Uterus (tissue), 4 donors: ENCODE results near the gene SVEP1. TPM values are rescaled to one million over a fixed set of nuclear protein-coding genes. Genes with fewer than 3 reads are reported as not detected.

Experiments used
- DNase-seq, 2 donors: peaks; one replicate each; pipeline ENCODE4 v3.0.0-alpha.2; 2019 to 2020
- H3K27ac ChIP-seq, 2 donors: fragments of 200-600 bp; sonication (generic); 1 replicate in 1 of 2; 2 replicates in 1 of 2; pipeline ENCODE4 v1.5.1; 2016 to 2018
- H3K27me3 ChIP-seq, 2 donors: fragments of 200-600 bp; sonication (generic); one replicate each; pipeline ENCODE4 v1.5.1; 2018 to 2019; ENCODE audit warnings: control low read depth in 1 of 2
- H3K36me3 ChIP-seq, 2 donors: fragments of 200-600 bp; sonication (generic); one replicate each; pipeline ENCODE4 v1.5.1; 2019; ENCODE audit warnings: control low read depth in 1 of 2
- H3K4me1 ChIP-seq, 2 donors: fragments of 200-600 bp; sonication (generic); one replicate each; pipeline ENCODE4 v1.5.1; 2018 to 2019; ENCODE audit warnings: control low read depth in 1 of 2
- H3K4me3 ChIP-seq, 2 donors: fragments of 200-600 bp; sonication (generic); 1 replicate in 1 of 2; 2 replicates in 1 of 2; pipeline ENCODE4 v1.5.1; 2018 to 2019; ENCODE audit warnings: mild to moderate bottlenecking in 1 of 2
- H3K9me3 ChIP-seq, 2 donors: fragments of 200-600 bp; sonication (generic); one replicate each; pipeline ENCODE4 v1.5.1; 2019; ENCODE audit warnings: control low read depth in 1 of 2
- POLR2A ChIP-seq, 2 donors: fragments of 450-650 bp; IDR thresholded peaks; one replicate each; pipeline ENCODE4 v1.6.1; 2016; ENCODE audit warnings: antibody characterized with exemption in 2 of 2, mild to moderate bottlenecking in 1 of 2, moderate library complexity in 1 of 2
- intact Hi-C: fragments of 100-400 bp; cut with DNase I; formaldehyde crosslinking; loops from one replicate; pipeline ENCODE4 v1.15.1; 2023; ENCODE audit warnings: low total_unique reads
- total RNA-seq, 4 donors: library from RNA; depleted of rRNA in 3 of 4; stranded (reverse); fragments of >200 nt in 3 of 4; gene quantifications; one replicate each; pipeline versions ENCODE4 v1.1.0 to v1.2.4, GENCODE V29; 2014 to 2023
- TF ChIP-seq, protein P1 (sequence below), 4 experiments: fragments of 200-600 bp in 2 of 4; fragments of 450-650 bp in 2 of 4; sonication (generic) in 2 of 4; IDR thresholded peaks; one replicate each; pipeline ENCODE4 v1.5.1; 2016 to 2019; ENCODE audit warnings: antibody characterized with exemption in 4 of 4, mild to moderate bottlenecking in 2 of 4, moderate library complexity in 1 of 4
- donor health status: DM: yes; HTN: yes; CAD: no.

Gene SVEP1
- total RNA-seq, 4 donors from 2014 or later = 47.9 to 63.5 (median 58.0) TPM

DNA sequence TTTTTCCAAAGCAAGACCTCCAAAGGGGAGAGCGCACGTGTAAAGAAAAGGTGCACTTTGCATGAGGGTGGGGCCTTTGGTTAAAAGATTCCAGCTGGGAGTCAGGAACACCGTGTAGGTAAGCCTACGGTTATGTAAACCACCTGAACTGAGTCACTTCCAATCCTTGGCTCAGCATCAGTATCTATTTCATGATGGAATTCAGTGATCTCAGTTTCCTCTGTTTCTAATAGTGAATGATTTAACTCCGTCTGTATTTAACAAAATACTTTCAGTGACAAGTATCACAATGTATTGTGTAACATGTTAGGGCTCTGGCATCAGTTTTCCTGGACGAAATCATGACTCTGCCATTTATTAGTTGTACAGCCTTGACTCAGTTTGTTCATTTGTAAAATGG is 1.3 kb upstream of the SVEP1 start:
- Histone ChIP-seq H3K27ac (peak overlapping the region in 1 of 2 donors; percentile 85), H3K36me3 (no peaks in the 10 kb centered on the region), H3K27me3 (peaks cover 0 to 14% of the 10 kb centered on the region in 2 donors), H3K4me1 (no peaks in the 10 kb centered on the region), H3K9me3 (no peaks in the 10 kb centered on the region), H3K4me3 (no peak overlapping the region)
- no peak for DNase-seq
- TF ChIP-seq POLR2A (IDR thresholded peaks at IDR 0.05) = no peak
- TF ChIP-seq, protein P1, sequence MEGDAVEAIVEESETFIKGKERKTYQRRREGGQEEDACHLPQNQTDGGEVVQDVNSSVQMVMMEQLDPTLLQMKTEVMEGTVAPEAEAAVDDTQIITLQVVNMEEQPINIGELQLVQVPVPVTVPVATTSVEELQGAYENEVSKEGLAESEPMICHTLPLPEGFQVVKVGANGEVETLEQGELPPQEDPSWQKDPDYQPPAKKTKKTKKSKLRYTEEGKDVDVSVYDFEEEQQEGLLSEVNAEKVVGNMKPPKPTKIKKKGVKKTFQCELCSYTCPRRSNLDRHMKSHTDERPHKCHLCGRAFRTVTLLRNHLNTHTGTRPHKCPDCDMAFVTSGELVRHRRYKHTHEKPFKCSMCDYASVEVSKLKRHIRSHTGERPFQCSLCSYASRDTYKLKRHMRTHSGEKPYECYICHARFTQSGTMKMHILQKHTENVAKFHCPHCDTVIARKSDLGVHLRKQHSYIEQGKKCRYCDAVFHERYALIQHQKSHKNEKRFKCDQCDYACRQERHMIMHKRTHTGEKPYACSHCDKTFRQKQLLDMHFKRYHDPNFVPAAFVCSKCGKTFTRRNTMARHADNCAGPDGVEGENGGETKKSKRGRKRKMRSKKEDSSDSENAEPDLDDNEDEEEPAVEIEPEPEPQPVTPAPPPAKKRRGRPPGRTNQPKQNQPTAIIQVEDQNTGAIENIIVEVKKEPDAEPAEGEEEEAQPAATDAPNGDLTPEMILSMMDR (IDR thresholded peaks at IDR 0.05) = no peak
- intact Hi-C loops = no loop called here

DNA sequence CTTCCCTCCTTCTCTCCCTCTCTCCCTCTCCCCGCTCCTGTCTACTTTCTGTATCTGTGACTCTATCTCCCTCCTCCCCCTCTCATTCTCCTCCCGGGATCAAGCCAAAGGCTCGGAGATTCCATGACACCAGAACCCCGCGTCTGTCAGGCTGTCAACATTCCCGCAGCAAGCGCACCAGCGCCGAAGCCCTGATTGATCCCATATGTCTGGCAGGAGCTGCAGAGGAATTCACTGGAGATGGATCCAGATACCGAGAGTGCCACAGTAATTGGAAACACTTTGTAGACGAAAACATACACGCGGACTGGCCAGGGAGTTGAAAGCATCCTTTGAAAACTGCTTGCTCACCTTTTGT is 300 bp upstream of the SVEP1 start:
- Histone ChIP-seq H3K27me3 (peaks cover 0 to 14% of the 10 kb centered on the region in 2 donors), H3K9me3 (no peaks in the 10 kb centered on the region), H3K27ac (peak overlapping the region; percentile 71 to 85), H3K4me1 (no peaks in the 10 kb centered on the region), H3K36me3 (no peaks in the 10 kb centered on the region), H3K4me3 (peak overlapping the region; percentile 33 to 42)
- intact Hi-C loops = no loop called here
- no peak for TF ChIP-seq POLR2A (IDR thresholded peaks at IDR 0.05)
- TF ChIP-seq, protein P1 (IDR thresholded peaks at IDR 0.05) = no peak
- DNase-seq = peak; percentile 28 to 50

DNA sequence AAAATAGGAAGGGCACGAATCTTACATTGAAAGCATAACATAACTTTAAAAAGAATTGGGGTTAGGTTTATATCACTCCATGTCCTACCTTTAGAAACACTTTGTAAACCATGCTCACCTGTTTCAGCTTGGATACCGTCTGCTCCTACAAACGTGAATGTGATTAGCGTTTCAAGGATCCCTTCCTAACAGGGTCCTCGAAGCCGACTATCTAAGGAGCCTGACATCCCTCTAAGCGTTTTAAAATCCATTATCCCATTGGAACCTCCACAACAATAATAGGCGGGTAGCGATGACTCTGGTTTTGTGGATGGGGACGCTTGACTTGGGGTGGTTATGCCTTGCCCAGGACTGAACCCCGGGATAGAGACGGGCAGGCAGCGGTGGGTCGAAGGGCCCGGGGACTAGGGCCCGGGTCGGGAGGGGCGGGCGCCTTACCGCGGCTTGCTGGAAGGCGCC is 937 bp downstream of the SVEP1 start:
- intact Hi-C loops = no loop called here
- Histone ChIP-seq H3K9me3 (no peaks in the 10 kb centered on the region), H3K27ac (peak overlapping the region; percentile 71 to 85), H3K4me3 (peak overlapping the region; percentile 33 to 42), H3K27me3 (peaks cover 0 to 14% of the 10 kb centered on the region in 2 donors), H3K36me3 (no peaks in the 10 kb centered on the region), H3K4me1 (no peaks in the 10 kb centered on the region)
- DNase-seq = no peak
- TF ChIP-seq, protein P1 (IDR thresholded peaks at IDR 0.05) = no peak
- TF ChIP-seq POLR2A (IDR thresholded peaks at IDR 0.05) = no peak

DNA sequence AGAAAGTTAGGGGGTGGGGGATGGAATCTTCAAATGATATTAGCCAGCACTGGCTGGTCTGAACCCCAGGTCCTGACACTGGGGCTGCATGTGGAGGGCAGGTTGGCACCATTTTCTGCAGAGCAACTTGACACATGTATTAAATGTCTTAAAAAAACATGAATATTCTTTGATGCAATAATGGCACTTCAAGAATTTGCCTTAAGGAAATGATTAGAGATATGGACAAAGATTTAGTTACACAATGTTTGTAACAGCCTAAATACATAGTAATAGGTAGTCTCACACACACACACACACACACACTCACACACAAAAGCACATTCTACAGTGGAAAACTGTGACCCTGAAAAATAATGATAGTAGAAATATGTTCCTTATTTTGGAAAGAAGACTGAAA is 3.6 kb downstream of the SVEP1 start:
- Histone ChIP-seq H3K27ac (peak overlapping the region in 1 of 2 donors; percentile 14), H3K4me3 (no peak overlapping the region), H3K4me1 (no peaks in the 10 kb centered on the region), H3K27me3 (peaks cover 0 to 14% of the 10 kb centered on the region in 2 donors), H3K9me3 (no peaks in the 10 kb centered on the region), H3K36me3 (no peaks in the 10 kb centered on the region)
- TF ChIP-seq, protein P1 (IDR thresholded peaks at IDR 0.05) = no peak
- no peak for TF ChIP-seq POLR2A (IDR thresholded peaks at IDR 0.05)
- DNase-seq = no peak
- intact Hi-C loops = no loop called here

DNA sequence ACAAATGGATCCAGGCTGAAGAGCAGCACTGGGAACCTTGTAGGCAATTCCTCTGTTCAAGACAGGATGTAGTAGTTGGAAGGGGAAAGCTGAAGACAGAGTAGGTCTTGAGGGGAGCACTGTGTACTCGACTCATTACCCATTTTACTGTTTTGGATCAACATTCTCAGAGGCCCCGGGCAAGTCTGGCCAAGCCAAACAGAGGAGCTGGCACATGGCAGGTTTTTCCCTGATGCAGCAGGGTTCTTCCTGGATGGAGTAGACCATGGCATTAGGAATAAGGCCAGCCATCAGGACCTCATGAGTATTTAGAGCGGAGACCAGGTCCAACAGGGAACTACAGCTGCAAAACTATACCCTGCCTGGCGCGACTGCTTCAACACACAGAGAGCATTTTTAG is 4.4 kb downstream of the SVEP1 start:
- TF ChIP-seq, protein P1 (IDR thresholded peaks at IDR 0.05) = no peak
- TF ChIP-seq POLR2A (IDR thresholded peaks at IDR 0.05) = no peak
- intact Hi-C loops = no loop called here
- Histone ChIP-seq H3K4me3 (no peak overlapping the region), H3K36me3 (no peaks in the 10 kb centered on the region), H3K9me3 (no peaks in the 10 kb centered on the region), H3K27me3 (peaks cover 0 to 9% of the 10 kb centered on the region in 2 donors), H3K4me1 (no peaks in the 10 kb centered on the region), H3K27ac (peak overlapping the region in 1 of 2 donors; percentile 14)
- no peak for DNase-seq
